RPMI7951 (cell line): ENCODE measurements around the gene GREB1. TPM values are rescaled to one million over a fixed set of nuclear protein-coding genes. Genes with fewer than 3 reads are reported as not detected.
A peak's percentile ranks its signal among the peaks of the same experiment; 100 is the strongest.

ENCODE experiments used
- DNase-seq: peaks from one replicate; pipeline ENCODE4 v3.0.0-alpha.2; 2012; ENCODE audit warnings: low read depth
- total RNA-seq: library from RNA; depleted of rRNA; stranded (reverse); fragments of >200 nt; shearing (Covaris generic); gene quantifications from 2 replicates; pipeline ENCODE4 v1.2.3, GENCODE V29; 2014; rRNA removed

Gene GREB1
- total RNA-seq, 1 experiment from 2014 or later = 0.84 TPM

- no peak for DNase-seq
Observed at GRCh38 chr2:11680901-11681721, 147.3 kb downstream of the GREB1 start.

- no peak for DNase-seq
Observed at GRCh38 chr2:11681722-11682589, 148.1 kb downstream of the GREB1 start.

- no peak for DNase-seq
Observed at GRCh38 chr2:11682590-11682915, 148.7 kb downstream of the GREB1 start.

GRCh38 chr2:11683476-11683875 lies 149.6 kb downstream of the GREB1 start:
- no peak for DNase-seq

GRCh38 chr2:11683966-11684365 lies 150.1 kb downstream of the GREB1 start:
- DNase-seq = no peak

- no peak for DNase-seq
Observed at GRCh38 chr2:11684894-11685460, 151.1 kb downstream of the GREB1 start.

GRCh38 chr2:11685906-11686470 lies 152.1 kb downstream of the GREB1 start:
- no peak for DNase-seq

GRCh38 chr2:11687736-11688135 lies 153.9 kb downstream of the GREB1 start:
- peak; percentile 55 for DNase-seq

GRCh38 chr2:11688222-11689069 lies 154.6 kb downstream of the GREB1 start:
- DNase-seq = peak; percentile 85

- DNase-seq = no peak
Observed at GRCh38 chr2:11691076-11691660, 157.3 kb downstream of the GREB1 start.

Other genes starting within 250 kb of the GREB1 start
- 36.6 and 45.4 TPM in 2 replicates for gene ROCK2, start 189.4 kb upstream of the GREB1 start, total RNA-seq
- 19.1 and 22.0 TPM in 2 replicates for gene E2F6, start 67.9 kb upstream of the GREB1 start, total RNA-seq
- 0.36 TPM in 1 of 2 replicates, not detected in the other for gene NTSR2, start 136.2 kb downstream of the GREB1 start, total RNA-seq
- gene LPIN1, start 212.6 kb downstream of the GREB1 start, total RNA-seq = 22.6 and 25.0 TPM in 2 replicates